ENCODE data around the gene LY6G5C.

LY6G5C gene

DNA sequence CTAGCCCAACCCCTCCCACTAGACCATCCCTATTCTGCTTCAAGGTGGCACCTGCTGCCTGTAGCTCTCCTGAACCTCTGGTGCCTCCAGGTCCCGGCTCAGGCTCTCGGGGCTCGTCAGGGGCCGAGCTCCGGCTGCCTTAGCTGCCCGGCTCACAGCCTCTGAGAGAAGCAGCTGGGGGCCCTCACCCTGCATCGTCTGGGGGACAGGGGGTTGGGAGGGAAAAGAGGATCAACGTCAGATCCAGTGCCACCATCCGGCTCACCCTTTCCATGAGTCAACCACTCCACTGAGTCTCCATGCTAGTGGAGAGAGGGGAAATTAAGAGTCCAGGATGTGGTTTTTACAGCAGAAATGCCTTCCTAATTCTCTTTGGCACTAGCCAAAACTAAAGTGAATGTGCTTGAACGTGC lies 41.4 kb downstream of the LY6G5C start:
- DNase-seq (ENCODE audit: low spot score), result no peak

DNA sequence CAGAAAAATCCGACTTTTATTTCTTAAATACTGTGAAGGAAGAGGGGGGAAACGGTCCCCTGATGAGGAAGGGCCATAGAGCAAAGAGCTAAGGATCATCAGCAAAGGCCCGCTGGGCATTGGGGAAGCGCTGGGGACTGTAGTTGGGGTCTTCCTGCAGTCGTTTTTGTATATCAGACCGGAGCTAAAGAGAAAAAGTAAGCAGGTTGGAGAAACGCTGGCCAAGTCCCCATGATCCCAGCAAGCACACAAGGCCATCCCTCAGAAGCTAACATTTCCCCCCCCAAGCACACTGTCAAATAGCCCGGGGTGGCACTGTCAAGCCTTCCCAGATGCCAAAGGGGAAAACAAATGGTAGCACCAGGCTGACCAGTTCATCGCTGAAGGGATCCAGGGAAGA lies 41.8 kb downstream of the LY6G5C start:
- DNase-seq (ENCODE audit: low spot score), result no peak

GRCh38 chr6:31636698-31637596 lies 43.9 kb downstream of the LY6G5C start:
- DNase-seq (ENCODE audit: low spot score), result no peak

- DNase-seq (ENCODE audit: low spot score), result no peak
Measured at GRCh38 chr6:31634969-31635575, 45.8 kb downstream of the LY6G5C start.

GRCh38 chr6:31634131-31634530 lies 46.7 kb downstream of the LY6G5C start:
- no peak for DNase-seq (ENCODE audit: low spot score)

DNA sequence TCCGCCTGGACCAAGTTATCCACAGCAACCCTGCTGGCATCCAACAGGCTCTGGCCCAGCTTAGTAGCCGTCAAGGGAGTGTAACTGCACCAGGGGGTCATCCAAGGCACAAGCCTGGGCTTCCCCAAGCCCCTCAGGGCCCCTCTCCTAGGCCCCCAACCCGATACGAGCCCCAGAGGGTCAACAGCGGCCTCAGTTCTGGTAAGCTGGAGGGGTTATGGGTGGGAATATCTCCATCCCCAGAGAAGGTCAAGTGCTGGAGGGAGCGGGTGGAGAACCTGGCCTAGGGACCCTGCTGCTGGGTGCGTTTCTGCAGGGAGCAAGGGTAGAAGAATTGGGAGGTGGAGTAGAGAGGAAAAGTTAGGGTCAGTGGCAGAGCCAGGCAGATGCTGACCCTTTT lies 47.4 kb downstream of the LY6G5C start:
- no peak for DNase-seq (ENCODE audit: low spot score)

DNA sequence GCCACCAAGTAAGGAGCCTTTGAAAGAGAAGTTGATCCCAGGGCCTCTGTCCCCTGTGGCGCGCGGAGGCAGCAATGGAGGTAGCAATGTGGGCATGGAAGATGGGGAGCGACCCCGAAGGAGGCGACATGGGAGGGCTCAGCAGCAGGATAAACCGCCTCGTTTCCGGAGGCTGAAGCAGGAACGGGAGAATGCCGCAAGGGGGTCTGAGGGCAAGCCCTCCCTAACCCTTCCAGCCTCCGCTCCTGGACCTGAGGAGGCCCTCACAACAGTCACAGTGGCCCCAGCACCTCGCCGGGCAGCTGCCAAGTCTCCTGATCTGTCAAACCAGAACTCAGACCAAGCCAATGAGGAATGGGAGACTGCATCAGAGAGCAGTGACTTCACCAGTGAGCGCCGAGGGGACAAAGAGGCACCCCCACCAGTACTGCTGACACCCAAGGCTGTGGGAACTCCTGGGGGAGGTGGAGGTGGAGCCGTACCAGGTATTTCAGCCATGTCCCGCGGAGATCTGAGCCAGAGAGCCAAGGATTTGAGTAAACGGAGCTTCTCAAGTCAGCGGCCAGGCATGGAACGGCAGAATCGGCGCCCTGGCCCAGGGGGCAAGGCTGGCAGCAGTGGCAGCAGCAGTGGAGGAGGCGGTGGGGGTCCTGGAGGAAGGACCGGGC lies 48.5 kb downstream of the LY6G5C start:
- no peak for DNase-seq (ENCODE audit: low spot score)

DNA sequence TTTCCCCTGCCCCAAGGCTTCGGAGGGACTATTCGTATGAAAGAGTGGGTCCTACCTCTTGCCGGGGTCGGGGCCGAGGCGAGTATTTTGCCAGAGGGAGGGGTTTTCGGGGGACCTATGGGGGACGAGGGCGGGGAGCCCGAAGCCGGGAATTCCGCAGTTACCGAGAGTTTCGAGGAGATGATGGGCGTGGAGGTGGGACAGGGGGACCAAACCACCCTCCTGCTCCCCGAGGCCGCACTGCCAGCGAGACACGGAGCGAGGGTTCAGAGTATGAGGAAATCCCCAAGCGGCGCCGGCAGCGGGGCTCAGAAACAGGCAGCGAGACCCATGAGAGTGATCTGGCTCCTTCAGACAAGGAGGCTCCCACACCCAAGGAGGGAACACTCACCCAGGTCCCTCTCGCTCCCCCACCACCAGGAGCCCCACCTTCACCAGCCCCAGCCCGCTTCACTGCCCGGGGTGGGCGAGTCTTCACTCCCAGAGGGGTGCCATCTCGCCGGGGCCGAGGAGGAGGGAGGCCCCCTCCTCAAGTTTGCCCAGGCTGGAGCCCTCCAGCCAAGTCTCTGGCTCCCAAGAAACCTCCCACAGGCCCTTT lies 49.1 kb downstream of the LY6G5C start:
- DNase-seq (ENCODE audit: low spot score), result peak; percentile 27

GRCh38 chr6:31631209-31631608 lies 49.7 kb downstream of the LY6G5C start:
- DNase-seq (ENCODE audit: low spot score), result no peak

GRCh38 chr6:31630177-31630934 lies 50.5 kb downstream of the LY6G5C start:
- DNase-seq (ENCODE audit: low spot score), result no peak

- no peak for DNase-seq (ENCODE audit: low spot score)
Measured at GRCh38 chr6:31629014-31629413, 51.9 kb downstream of the LY6G5C start.

DNA sequence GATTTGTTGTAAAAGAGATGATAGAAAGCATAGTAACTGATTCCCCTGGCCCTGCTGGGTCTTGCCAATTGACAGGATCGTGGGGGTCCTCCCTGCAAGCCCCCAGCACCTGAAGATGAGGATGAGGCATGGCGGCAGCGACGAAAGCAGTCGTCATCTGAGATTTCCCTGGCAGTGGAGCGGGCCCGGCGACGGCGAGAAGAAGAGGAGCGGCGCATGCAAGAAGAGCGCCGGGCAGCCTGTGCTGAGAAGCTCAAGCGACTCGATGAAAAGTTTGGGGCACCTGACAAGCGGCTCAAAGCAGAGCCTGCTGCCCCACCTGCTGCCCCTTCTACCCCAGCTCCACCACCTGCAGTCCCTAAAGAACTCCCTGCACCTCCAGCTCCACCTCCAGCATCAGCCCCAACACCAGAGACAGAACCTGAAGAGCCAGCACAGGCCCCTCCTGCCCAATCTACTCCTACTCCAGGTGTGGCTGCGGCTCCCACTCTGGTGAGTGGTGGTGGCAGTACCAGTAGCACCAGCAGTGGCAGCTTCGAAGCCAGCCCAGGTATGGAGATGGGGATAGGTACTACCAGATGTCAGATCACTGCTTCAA lies 53.1 kb downstream of the LY6G5C start:
- no peak for DNase-seq (ENCODE audit: low spot score)

DNA sequence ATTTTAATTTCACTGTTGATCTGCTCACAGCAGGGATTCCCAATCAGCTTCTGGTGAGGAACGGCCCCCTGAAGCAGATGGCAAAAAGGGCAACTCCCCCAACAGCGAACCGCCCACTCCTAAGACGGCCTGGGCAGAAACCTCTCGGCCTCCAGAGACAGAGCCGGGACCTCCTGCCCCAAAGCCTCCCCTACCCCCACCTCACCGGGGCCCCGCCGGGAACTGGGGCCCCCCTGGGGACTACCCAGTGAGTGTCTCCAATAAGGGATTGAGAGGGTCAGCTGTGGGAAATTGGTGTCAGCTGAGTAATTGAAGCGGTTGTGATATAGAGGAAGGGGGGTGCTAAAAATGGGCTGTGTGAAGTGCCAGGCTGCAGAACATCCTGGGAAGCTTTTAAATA lies 53.9 kb downstream of the LY6G5C start:
- DNase-seq (ENCODE audit: low spot score), result no peak
